ENCODE results near the gene CUTA.
A peak's percentile ranks its signal among the peaks of the same experiment; 100 is the strongest.

Gene CUTA

DNA sequence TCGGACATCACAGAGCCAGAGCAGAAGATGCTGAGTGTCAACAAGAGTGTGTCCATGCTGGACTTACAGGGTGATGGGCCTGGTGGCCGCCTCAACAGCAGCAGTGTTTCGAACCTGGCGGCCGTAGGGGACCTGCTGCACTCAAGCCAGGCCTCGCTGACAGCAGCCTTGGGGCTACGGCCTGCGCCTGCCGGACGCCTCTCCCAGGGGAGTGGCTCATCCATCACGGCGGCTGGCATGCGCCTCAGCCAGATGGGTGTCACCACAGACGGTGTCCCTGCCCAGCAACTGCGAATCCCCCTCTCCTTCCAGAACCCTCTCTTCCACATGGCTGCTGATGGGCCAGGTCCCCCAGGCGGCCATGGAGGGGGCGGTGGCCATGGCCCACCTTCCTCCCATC lies 25.1 kb upstream of the CUTA start (continued):
- TF ChIP-seq ZNF132 (tag by site-specific recombination; IDR thresholded peaks at IDR 0.05; ENCODE audit: borderline replicate concordance): no peak

DNA sequence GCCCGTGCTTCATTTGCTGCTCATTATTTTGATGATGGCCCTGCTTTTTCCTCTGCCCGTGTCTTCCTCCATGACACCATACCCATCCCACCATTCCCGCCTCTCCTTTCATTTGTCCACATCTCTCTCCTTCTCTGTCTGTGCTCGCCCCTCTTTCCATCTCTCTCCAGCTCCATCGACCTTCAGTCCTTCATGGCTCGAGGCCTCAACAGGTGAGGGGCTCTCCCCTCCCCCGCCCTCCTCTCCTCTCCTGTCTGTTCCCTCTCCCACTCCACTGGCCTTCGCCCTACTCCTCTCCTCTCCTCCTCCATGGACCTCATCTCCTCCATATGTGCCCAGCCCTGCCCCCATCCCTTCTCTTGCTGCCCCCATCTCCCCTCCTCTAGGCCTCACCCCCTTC lies 24.4 kb upstream of the CUTA start:
- Histone ChIP-seq H3K4me3 (ENCODE audit: low read depth, low read length) (no peak overlapping the region), H3K4me1 (ENCODE audit: control insufficient read depth, insufficient read depth, low read length) (no peaks in the 10 kb centered on the region), H3K36me3 (ENCODE audit: control insufficient read depth in 2 of 2, insufficient read depth in 1 of 2, low read length in 2 of 2) (peaks cover under 1 to 58% of the 10 kb centered on the region in 2 experiments; a peak in 2 of 3 replicates), H3K27ac (ENCODE audit: extremely low read depth, low read depth, low read length) (no peak overlapping the region), H3K9me3 (ENCODE audit: control insufficient read depth, insufficient read depth, low read depth, low read length) (no peaks in the 10 kb centered on the region)
- TF ChIP-seq, protein P1, sequence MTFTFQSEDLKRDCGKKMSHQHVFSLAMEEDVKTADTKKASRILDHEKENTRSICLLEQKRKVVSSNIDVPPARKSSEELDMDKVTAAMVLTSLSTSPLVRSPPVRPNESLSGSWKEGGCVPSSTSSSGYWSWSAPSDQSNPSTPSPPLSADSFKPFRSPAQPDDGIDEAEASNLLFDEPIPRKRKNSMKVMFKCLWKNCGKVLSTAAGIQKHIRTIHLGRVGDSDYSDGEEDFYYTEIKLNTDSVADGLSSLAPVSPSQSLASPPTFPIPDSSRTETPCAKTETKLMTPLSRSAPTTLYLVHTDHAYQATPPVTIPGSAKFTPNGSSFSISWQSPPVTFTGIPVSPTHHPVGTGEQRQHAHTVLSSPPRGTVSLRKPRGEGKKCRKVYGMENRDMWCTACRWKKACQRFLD (tag by site-specific recombination; IDR thresholded peaks at IDR 0.05): no peak
- TF ChIP-seq KLF10 (tag by site-specific recombination; IDR thresholded peaks at IDR 0.05) (no peak), ZBTB8A (tag by site-specific recombination; IDR thresholded peaks at IDR 0.05) (no peak), ZNF521 (tag by site-specific recombination; IDR thresholded peaks at IDR 0.05) (no peak), ZNF366 (tag by site-specific recombination; conservative IDR thresholded peaks at IDR 0.05) (0 out of 2 replicates have a peak, but pooled peaks have one; percentile 20), ZNF701 (tag by site-specific recombination; IDR thresholded peaks at IDR 0.05) (no peak), SCRT2 (tag by site-specific recombination; IDR thresholded peaks at IDR 0.05) (peak; percentile 93)
- TF ChIP-seq, protein P2, sequence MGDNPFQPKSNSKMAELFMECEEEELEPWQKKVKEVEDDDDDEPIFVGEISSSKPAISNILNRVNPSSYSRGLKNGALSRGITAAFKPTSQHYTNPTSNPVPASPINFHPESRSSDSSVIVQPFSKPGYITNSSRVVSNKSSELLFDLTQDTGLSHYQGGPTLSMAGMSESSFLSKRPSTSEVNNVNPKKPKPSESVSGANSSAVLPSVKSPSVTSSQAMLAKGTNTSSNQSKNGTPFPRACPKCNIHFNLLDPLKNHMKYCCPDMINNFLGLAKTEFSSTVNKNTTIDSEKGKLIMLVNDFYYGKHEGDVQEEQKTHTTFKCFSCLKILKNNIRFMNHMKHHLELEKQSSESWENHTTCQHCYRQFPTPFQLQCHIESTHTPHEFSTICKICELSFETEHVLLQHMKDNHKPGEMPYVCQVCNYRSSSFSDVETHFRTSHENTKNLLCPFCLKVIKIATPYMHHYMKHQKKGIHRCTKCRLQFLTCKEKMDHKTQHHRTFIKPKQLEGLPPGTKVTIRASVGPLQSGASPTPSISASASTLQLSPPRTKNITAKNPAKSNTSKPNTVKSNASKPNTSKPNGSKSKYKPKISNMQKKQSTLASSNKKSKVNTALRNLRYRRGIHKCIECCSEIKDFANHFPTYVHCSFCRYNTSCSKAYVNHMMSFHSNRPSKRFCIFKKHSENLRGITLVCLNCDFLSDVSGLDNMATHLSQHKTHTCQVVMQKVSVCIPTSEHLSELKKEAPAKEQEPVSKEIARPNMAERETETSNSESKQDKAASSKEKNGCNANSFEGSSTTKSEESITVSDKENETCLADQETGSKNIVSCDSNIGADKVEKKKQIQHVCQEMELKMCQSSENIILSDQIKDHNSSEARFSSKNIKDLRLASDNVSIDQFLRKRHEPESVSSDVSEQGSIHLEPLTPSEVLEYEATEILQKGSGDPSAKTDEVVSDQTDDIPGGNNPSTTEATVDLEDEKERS (tag by site-specific recombination; IDR thresholded peaks at IDR 0.05): no peak
- ChIA-PET CTCF (interaction anchor here (0.6 kb wide), 1 partner anchor 20 kb away, joined by 3 read pairs; no protein-coding TSS in a partner anchor), POLR2A (interaction anchor here (0.9 to 1.1 kb wide), 3 partner anchors 12 to 24 kb away, joined by 3 to 5 read pairs (median 3); partner anchors contain the start of genes CUTA and ZBTB9)

DNA sequence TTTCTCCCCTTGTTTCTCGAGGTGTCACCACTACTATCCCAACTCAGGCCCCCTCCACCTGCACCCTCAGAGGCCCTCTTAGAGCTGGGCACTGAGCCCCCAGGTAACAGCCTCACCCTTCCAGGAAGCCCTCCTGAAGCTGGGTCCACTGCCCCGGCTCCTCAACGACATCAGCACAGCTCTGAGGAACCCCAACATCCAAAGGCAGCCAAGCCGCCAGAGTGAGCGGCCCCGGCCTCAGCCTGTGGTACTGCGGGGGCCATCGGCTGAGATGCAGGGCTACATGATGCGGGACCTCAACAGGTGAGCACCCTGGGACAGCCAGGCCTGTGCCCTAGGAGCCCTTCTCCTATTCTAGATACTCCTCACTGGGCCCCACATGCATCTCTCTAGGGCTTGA lies 23.6 kb upstream of the CUTA start:
- TF ChIP-seq ZNF768 (tag by site-specific recombination; IDR thresholded peaks at IDR 0.05) (no peak), ZNF561 (tag by site-specific recombination; IDR thresholded peaks at IDR 0.05; ENCODE audit: borderline replicate concordance) (no peak), MYNN (tag by site-specific recombination; IDR thresholded peaks at IDR 0.05; ENCODE audit: borderline replicate concordance) (no peak), ZNF24 (tag by site-specific recombination; IDR thresholded peaks at IDR 0.05) (no peak), ZNF184 (tag by site-specific recombination; IDR thresholded peaks at IDR 0.05) (no peak)
- Histone ChIP-seq H3K9me3 (ENCODE audit: control insufficient read depth, insufficient read depth, low read depth, low read length) (no peaks in the 10 kb centered on the region), H3K4me1 (ENCODE audit: control insufficient read depth, insufficient read depth, low read length) (no peaks in the 10 kb centered on the region), H3K27ac (ENCODE audit: extremely low read depth, low read depth, low read length) (no peak overlapping the region), H3K36me3 (ENCODE audit: control insufficient read depth in 2 of 2, insufficient read depth in 1 of 2, low read length in 2 of 2) (peaks cover 5 to 62% of the 10 kb centered on the region in 2 experiments; a peak in 2 of 3 replicates), H3K4me3 (ENCODE audit: low read depth, low read length) (no peak overlapping the region)
- CTCF ChIA-PET: interaction anchor here (1.0 to 2.2 kb wide), 2 partner anchors 9 to 16 kb away, joined by 3 to 10 read pairs; no protein-coding TSS in a partner anchor
- POLR2A ChIA-PET: interaction anchor here (0.9 to 2.2 kb wide), 3 partner anchors 11 to 24 kb away, joined by 3 to 12 read pairs (median 5); partner anchors contain the start of genes CUTA and ZBTB9

DNA sequence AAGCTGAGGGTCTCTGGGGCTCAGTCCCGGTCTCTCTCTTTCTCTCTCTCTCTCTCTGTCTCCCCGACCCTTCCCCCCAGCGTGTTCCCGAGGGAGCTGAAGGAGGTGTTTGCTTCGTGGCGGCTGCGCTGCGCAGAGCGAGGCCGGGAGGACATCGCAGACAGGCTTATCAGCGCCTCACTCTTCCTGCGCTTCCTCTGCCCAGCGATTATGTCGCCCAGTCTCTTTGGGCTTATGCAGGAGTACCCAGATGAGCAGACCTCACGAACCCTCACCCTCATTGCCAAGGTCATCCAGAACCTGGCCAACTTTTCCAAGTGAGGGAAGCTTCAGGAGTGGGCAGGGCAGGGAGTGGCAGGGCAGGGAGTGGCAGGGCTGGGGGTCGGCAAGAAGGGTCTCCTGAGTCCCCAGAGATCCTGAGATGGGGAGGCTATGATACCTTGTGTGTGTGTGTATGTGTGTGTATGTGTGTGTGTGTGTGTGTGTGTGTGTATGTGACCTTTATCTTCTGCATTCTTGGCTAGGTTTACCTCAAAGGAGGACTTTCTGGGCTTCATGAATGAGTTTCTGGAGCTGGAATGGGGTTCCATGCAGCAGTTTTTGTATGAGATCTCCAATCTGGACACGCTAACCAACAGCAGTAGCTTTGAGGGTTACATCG lies 22.9 kb upstream of the CUTA start:
- no peak overlapping the region for H3K27ac ChIP-seq (ENCODE audit: extremely low read depth, low read depth, low read length)
- POLR2A ChIA-PET: interaction anchor here (0.9 to 2.2 kb wide), 2 partner anchors 10 to 13 kb away, joined by 4 to 12 read pairs; partner anchors contain the start of gene ZBTB9
- H3K4me1 ChIP-seq (ENCODE audit: control insufficient read depth, insufficient read depth, low read length): no peaks in the 10 kb centered on the region
- H3K9me3 ChIP-seq (ENCODE audit: control insufficient read depth, insufficient read depth, low read depth, low read length): no peaks in the 10 kb centered on the region
- peaks cover 5 to 60% of the 10 kb centered on the region in 2 experiments; a peak in 2 of 3 replicates for H3K36me3 ChIP-seq (ENCODE audit: control insufficient read depth in 2 of 2, insufficient read depth in 1 of 2, low read length in 2 of 2)
- CTCF ChIA-PET: interaction anchor here (1.0 to 2.2 kb wide), 2 partner anchors 10 to 15 kb away, joined by 3 to 10 read pairs; no protein-coding TSS in a partner anchor
- no peak overlapping the region for H3K4me3 ChIP-seq (ENCODE audit: low read depth, low read length)
- TF ChIP-seq ZNF544 (tag by site-specific recombination; IDR thresholded peaks at IDR 0.05) (no peak), TCF7L2 (IDR thresholded peaks at IDR 0.05; ENCODE audit: borderline replicate concordance, low read depth, low read length) (no peak), ZFP41 (tag by site-specific recombination; IDR thresholded peaks at IDR 0.05; ENCODE audit: borderline replicate concordance) (no peak), ZNF785 (tag by site-specific recombination; IDR thresholded peaks at IDR 0.05) (no peak), ZNF707 (tag by site-specific recombination; IDR thresholded peaks at IDR 0.05) (no peak), ZNF423 (tag by site-specific recombination; IDR thresholded peaks at IDR 0.05) (no peak)
- TF ChIP-seq, protein P3, sequence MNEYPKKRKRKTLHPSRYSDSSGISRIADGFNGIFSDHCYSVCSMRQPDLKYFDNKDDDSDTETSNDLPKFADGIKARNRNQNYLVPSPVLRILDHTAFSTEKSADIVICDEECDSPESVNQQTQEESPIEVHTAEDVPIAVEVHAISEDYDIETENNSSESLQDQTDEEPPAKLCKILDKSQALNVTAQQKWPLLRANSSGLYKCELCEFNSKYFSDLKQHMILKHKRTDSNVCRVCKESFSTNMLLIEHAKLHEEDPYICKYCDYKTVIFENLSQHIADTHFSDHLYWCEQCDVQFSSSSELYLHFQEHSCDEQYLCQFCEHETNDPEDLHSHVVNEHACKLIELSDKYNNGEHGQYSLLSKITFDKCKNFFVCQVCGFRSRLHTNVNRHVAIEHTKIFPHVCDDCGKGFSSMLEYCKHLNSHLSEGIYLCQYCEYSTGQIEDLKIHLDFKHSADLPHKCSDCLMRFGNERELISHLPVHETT (tag by site-specific recombination; IDR thresholded peaks at IDR 0.05): no peak
- TF ChIP-seq, protein P4, sequence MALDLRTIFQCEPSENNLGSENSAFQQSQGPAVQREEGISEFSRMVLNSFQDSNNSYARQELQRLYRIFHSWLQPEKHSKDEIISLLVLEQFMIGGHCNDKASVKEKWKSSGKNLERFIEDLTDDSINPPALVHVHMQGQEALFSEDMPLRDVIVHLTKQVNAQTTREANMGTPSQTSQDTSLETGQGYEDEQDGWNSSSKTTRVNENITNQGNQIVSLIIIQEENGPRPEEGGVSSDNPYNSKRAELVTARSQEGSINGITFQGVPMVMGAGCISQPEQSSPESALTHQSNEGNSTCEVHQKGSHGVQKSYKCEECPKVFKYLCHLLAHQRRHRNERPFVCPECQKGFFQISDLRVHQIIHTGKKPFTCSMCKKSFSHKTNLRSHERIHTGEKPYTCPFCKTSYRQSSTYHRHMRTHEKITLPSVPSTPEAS (tag by site-specific recombination; IDR thresholded peaks at IDR 0.05): 0 out of 2 replicates have a peak, but pooled peaks have one; percentile 65

Measured in HEK293 (cell line).